ENCODE results near the gene CD8A. TPM values are rescaled to one million over a fixed set of nuclear protein-coding genes. Genes with fewer than 3 reads are reported as not detected.
"Not testable (repeated sequence)": the region's sequence is repeated elsewhere in the genome, so short reads cannot be mapped to it uniquely, and the experiment has no call there.

The CD8A gene
- 0.81 TPM for total RNA-seq

DNA sequence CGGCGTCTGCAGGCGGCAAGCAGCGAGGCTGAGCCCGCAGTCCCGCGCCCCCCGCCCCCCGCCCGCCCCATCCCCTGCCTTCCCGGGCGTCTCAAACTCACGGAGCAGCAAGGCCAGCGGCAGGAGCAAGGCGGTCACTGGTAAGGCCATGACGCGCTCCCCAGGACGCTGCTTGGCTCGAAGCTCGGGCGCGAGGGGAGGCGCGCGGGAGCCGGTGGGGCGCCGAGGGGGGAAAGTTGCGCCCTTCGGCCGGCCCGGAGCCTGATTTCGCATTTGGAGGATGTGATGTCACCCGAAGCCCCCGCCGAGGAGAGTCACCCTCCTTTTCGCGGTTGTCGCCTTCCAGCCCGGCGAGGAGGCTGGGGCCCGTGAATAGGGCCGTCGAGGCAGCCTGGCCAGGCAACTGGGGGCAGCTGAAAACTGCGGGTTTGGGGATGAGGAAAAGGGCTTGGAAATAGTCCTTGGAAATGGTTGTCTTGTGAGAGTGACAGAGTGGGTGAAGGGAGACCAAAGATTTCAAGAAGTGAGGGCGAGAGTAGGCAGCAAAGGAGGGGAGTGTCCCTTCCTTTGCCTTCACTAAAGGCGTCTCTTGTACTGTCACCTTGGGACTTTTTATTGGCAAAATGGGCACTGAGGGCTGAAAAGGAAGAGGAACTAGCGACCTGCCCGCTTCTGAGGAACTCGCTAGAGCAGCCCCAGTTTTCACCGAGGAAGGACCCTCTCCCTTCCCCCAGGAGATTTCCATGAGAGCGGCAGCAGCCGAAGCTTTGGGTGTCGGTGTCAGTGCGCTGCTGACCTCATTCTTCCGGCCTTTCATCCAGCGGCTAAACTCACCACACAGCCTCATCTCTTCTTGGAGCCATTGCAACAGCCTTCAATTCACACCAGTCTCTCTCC is at the start of gene CD8A:
TSS of gene CD8A (minus strand) at position 238 of the 897 bp plus-strand sequence. CDS start at position 150, 88 bp downstream.
- no peak for DNase-seq (ENCODE audit: low spot score)

DNA sequence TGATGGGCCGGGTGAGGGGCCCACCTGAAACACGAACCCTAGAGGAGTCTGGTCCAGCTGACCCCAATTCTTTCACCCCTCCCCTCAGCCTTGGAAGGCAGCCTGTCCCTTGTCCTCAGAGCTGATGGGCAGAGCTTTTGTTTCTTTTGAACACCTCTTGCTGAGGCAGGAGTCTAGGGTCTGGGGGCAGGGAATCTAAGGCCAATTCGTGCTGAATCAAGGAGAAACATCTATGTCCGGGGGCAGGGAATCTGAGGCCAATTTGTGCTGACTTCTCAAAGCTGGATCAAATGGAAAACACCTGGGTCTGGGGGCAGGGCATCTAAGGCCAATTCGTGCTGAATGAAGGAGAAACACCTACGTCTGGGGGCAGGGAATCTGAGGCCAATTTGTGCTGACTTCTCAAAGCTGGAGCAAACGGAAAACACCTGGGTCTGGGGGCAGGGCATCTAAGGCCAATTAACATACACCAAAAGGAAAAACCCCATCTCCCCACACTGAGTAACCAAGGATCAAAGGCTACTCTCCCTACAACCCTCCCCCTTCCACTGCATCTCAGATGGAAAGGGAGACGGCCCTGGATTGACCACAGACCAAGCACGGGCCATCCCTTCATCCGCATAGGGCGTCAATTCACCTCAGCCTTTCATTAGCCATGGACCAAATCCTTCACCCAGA is 49.3 kb upstream of the CD8A start:
- not testable (repeated sequence) for DNase-seq (ENCODE audit: low spot score); ATAC-seq

More for the DNA sequence above, at the start of gene CD8A:
- peak; percentile 29 for ATAC-seq

DNA sequence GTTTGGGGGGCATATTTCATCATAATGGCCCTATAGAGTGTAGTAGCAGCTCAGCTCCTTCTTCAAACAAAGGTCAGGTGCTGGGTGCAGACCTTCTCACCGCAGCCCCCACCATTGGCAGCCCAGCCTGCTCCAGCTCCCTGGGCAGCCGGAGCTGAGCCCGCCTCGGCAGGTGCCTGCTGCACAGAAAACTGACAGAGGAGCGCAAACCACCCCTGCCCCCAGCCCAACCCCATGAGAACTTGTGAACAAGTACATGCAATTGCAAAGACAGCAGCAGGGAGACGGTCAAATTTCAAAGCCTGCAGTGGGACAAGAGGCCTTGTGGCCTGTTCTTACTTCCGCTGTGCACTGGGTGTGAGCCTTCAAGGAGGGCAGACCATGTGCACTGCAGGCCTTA is 48.7 kb upstream of the CD8A start:
- not testable (repeated sequence) for DNase-seq (ENCODE audit: low spot score); ATAC-seq

DNA sequence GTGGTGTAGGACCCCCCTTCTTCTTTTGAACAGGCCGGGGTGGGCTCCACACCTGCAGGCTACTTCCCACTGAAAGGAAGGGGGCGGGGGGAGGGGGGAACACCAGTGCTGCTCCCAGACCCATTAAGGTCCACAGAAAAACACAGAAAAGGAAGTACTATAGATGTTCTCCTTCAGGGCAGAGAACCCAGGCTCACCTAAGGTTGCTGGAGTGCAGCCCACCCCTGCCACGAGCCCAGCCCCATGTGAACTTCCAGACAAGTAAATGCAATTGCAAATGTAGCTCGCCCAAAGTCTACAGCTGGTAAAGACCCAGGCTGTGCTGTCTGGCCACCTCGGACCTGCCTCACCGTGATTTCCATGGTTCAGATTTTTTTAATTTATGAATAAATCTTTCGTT is 47.0 kb upstream of the CD8A start:
- DNase-seq (ENCODE audit: low spot score); ATAC-seq: not testable (repeated sequence)

DNA sequence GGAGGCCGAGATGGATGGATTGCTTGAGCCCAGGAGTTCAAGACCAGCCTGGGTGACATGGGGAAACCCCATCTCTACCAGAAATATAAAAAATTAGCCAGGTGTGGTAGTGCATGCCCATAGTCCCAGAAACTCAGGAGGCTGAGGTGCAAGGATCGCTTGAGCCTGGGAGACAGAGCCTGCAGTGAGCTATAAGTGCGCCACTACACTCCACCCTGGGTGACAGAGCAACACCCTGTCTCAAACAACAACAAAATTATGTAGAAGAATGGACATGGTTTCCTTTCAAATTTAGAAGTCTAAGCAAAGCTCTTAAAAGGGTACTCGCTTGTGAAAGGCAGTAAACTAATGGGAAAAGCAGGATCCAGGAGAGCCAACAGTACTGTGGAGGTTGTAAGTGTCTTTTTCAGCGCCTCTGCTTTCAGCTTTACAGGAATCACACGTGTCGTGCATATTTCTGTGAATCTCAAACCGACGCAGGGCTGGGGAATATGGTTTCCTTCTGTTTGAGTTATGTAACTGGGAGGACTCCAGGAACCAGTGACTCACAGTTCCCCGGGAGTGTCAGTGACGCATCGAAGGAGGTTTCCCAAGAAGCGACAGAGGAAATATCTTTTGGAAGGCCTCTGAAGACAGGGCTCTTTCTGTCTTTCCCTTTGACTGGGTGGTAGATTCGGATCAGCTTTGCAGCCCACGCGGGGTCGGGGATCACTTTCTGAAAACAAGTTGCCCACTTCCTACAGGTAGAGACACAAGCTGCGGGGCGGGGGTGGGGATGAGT is 46.4 kb upstream of the CD8A start:
- ATAC-seq: peak; percentile 41
- not testable (repeated sequence) for DNase-seq (ENCODE audit: low spot score)

DNA sequence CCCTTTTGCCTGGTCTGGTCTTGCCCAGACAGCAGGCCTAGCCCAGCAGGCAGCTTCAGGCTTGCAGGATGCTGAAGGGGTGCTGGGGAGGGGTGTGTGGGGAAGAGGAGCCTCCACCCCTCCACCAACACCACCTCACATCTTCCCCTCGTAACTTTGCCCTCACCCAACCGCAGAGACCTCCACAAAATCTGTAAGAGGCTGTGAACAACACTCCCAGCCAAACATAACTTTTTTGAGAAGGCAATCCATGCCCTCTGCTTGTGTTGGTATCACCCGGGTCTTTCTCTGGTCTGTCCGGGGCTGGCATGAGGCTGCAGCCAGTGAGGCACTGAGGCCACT is 44.8 kb upstream of the CD8A start:
- not testable (repeated sequence) for ATAC-seq; DNase-seq (ENCODE audit: low spot score)

DNA sequence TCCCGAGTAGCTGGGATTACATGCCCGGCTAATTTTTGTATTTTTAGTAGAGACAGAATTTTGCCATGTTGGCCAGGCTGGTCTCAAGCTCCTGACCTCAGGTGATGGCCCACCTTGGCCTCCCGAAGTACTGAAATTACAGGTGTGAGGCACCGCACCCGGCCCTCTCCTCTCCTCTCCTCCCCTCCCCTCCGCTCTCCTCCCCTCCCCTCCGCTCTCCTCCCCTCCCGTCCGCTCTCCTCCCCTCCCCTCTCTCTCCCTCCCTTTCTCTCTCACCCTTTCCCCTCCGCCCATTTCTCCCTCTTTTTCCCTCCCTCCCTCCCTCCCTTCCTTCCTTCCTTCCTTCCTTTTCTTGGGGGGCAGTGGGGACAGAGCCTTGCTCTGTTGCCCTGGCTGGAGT is 42.6 kb upstream of the CD8A start:
- DNase-seq (ENCODE audit: low spot score) (no peak), ATAC-seq (no peak)

DNA sequence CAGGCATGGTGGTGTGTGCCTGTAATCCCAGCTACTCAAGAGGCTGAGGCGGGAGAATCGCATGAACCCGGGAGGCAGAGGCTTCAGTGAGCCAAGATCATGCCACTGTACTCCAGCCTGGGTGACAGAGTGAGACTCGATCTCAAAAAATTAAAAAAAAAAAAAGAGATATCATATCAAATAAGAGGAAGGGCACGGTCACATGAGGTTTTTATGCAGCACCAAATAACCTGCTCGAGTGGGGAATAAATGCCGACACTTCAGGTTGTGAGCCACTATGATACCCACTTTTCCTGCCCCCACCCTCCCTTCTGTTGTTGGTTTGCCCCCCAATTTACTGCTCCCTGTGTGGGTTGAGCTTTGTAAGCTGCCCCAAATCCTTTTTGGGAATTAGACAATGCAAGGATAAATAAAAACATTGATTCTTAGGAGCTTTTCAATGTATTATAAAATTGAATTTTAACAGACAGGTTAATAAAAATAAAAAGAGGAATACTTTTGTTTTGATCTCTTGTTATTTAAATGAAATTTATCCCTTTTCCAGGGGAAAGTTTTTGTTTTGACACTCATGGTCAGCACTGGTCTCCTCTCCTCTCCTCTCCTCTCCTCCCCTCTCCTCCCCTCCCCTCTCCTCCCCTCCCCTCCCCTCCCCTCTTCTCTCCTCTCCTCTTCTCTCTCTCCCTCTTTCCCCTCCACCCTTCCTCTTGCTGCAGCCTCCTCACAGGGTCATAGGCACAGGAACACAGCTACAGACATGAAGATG is 41.8 kb upstream of the CD8A start:
- DNase-seq (ENCODE audit: low spot score) (no peak), ATAC-seq (no peak)

DNA sequence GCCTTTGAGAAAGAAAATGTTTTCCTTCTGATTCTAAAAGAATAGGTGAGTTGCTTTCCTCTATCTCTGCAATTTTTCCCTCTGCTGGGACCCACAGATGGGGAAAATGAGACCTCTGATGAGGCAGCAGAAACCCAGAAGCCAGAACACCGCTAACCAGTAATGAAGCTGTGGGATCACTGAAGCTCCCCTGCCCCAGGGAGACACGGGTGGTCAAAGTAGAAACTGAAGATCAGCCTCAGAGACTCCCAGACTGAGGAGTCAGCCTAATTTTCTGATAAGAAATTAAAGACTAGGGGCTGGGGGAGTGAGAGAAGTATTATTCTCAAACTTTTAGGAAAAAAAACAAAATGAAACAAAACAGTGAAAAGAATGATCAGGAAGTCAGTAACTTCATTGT is 40.8 kb upstream of the CD8A start:
- ATAC-seq (no peak), DNase-seq (ENCODE audit: low spot score) (no peak)

DNA sequence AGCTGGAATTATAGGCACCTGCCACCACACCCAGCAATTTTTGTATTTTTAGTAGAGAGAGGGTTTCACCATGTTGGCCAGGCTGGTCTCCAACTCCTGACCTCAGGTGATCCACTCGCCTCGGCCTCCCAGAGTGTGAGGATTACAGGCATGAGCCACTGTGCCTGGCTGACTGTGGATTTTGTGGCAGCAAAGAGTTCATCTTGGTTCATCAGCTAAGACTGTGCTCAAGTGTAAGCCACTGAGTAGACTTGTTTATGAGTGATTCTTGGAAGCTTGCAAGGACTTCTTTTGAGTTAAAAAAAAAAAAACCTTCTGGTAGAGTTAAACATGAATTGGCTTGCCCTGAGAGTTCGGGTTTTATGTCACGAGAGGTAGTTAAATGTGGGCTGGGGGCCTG is 36.2 kb upstream of the CD8A start:
- no peak for DNase-seq (ENCODE audit: low spot score)
- no peak for ATAC-seq

DNA sequence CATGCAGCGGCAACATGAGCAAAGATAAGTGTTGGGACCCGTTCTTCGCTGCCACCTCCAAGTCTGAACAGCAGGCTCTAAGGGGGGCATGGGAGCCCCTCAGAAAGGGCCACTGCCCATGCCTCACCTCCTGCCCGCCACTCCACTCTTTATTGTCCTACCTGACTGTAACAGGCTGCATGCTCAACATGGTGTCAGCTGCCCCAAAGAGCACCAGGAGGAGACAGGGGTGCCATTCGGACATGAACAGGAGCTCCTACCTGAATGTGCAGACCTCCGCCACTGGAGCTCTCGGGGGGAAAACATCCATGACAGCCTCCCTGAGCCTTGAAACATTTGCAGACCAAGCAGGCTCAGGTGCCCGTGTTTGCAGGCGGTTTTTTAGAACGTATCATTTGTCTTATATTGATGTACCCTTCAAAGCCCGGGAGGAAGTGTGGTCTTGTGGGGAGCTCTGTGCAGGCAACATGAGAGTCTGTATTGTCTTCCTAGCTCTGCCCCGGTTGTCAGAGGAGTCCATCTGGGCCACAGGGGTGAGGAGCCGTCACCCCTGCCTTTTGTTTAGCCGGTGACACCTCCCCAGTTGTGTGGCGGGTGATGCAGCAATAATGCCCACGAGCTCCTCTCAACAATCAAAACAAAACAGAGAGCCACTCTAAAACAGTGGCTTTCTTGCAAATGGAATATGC is 35.1 kb upstream of the CD8A start:
- ATAC-seq (no peak), DNase-seq (ENCODE audit: low spot score) (no peak)

DNA sequence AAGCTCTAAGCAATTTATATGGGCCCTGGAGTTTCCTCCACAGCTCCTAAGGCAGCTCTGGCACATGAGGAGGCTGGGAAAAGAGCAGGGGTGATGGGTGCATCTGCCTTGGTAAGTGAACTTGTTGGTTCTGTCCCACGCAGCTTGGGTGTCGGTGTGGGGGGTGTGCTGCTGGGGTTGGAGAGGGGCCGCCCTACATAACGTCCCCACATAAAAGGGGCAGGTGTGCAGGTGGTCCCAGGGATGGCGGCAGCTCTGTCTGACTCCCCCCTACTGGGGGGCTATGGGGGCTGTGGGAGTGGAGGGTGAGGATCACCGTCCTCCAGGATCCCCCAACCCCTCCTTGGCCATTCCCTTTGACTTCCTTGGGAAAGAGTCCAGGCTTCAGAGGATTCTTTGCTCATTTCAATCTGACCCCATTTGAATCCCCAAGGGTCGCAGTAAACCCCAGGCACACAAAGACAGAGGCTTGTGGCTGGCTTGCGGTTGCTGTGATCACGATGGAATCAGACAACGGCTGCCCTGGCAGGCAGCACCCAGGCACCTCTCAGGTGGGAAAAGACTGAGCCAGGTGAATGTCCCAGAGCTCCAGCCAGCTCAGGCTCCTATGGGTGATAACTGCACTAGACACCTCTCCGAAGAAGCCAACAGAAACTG is 34.5 kb upstream of the CD8A start:
- no peak for ATAC-seq
- no peak for DNase-seq (ENCODE audit: low spot score)

DNA sequence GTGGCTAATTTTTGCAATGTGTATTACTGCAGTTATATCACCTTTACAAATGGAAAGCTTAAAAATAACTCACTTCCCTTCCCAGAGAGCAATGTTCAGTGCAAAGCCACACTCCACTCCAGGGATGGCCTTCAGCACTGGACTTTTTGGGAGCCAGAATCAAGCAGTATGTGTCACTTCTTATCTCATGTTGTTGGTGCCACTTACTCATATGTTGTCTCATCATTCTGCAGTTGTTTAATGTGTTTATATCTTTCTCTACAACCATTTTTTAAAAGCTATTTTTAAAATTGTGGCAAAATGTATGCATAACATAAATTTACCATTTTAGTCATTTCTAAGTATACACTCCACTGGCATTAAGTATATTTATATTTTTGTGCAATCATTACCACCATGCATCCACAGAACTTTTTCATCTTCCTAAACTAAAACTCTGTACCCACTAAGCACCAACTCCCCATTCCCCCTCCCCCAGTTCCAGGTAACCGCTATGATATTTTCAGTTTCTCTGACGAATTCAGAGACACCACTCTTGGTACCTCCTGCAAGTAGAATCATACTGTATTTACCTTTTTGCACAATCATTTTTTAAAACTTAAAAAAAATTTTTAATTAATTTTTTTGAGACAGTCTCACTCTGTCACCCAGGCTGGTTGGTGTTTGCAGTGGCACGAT is 32.1 kb upstream of the CD8A start:
- ATAC-seq: no peak
- DNase-seq (ENCODE audit: low spot score): no peak

DNA sequence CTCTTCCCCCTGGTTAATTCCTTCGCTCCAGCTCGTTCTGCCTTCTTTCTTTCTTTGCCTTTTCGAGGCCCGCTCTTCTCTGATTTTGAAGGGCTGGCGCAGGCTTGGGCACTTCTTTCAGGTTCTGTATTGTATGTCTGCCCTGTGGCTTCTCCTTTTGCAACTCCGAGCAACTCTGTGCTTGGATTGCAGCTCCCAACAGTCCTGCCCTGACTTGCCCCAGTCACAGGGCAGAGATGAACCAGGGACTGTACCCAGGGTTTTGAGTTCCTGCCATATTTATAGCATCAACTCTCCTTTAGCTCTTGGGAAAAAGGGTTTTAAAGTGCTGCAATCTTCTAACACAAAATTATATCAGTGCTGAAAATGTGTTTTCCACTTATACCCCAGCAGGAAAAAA is 31.1 kb upstream of the CD8A start:
- no peak for ATAC-seq
- no peak for DNase-seq (ENCODE audit: low spot score)

DNA sequence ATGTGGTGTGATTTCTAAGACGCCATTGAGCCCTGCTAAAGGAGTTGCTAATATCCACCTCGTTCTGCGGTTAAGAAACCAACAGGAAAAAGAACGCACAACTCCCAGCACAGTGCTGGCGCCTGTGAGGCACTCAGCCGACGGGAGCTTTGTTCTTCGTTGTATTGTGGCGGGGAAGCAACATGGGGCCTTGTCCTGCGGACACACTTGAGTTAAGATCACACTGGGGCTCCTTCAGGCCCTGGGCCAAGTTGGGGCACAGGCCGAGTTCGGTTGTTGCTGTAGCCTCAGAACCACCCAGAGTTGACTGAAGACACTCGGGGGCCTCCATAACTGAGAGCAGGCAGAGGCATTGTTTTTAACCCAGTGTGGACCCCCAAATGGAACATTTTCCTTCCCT is 30.6 kb upstream of the CD8A start:
- ATAC-seq: no peak

DNA sequence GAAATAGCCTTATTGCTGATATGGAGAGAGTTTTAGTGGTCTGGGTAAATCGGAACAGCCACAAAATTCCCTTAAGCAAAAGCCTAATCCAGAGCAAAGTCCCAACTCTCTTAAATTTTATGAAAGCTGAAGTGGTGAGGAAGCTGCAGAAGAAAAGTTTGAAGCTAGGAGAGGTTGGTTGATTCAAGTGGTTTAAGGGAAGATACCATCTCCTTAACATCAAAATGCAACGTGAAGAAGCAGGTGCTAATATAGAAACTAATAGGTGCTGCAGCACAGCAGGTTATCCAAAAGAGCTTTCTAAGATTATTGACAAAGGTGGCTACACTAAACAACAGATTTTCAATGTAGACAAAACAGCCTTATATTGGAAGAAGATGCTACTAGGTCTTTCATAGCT is 28.2 kb upstream of the CD8A start:
- ATAC-seq (no peak), DNase-seq (ENCODE audit: low spot score) (no peak)

More for the DNA sequence above, 30.6 kb upstream of the CD8A start:
- DNase-seq (ENCODE audit: low spot score): no peak

DNA sequence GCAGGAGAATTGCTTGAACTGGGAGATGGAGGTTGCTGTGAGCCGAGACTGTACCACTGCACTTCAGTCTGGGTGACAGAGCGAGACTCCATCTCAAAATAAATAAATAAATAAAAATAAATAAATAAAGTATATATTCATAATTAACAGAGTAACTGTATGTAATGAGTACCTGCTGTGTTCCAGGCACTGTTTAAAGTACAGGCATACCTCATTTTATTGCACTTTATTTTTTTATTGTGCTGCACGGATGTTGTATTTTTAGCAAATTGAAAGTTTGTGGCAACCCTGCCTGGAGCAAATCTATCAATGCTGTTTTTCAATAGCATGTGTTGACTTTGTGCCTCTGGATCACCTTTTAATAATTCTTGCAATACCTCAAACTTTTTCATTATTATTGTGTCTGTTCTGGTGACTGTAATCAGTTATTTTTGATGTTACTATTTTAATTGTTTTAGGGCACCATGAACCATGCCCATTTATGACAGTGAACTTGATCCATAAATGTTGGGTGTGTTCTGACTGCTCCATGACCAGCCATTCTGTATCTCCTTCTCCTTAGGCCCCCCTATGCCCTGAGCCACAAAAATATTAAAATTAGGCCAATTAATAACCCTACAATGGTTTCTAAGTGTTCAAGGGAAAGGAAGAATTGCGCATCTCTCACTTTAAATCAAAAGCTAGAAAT is 27.5 kb upstream of the CD8A start:
- ATAC-seq (no peak), DNase-seq (ENCODE audit: low spot score) (no peak)

DNA sequence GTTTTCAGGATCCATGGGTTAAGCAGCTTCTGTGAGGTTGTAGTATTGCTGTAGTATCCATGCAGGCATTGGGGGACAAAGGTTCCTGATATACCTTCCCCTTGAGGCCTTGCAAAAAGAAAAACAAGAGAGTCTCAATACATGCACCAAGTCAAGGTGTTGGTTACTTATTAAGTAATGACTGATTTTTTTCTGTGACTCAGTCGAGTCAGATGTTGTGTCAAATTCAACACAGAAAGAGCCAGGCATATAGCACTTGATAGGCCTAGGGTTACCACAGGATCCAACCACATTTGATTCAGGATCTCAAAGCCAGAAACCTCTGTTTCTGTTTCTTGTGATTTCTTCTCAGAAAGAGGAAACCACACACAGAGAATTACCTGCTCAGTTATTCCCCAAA is 24.9 kb upstream of the CD8A start:
- ATAC-seq (no peak), DNase-seq (ENCODE audit: low spot score) (no peak)

Measured in left lobe of liver (tissue), 2 donors.